CD14-positive monocyte (primary cell): ENCODE results near the gene ZNF544. TPM values are rescaled to one million over a fixed set of nuclear protein-coding genes. Genes with fewer than 3 reads are reported as not detected.

Experiments used
- DNase-seq, 3 donors: peaks; one replicate each; pipeline ENCODE4 v3.0.0-alpha.2; 2011 to 2022
- H2AFZ ChIP-seq: 2 replicates; pipeline ENCODE4 v1.6.0; 2012; ENCODE audit warnings: mild to moderate bottlenecking, low read depth, low read length, inconsistent platforms; ENCODE audit not compliant: insufficient read depth, poor library complexity, severe bottlenecking
- H3K27ac ChIP-seq, 2 donors: 1 replicate in 1 of 2; 2 replicates in 1 of 2; pipeline ENCODE4 v1.5.1; 2012 to 2013; ENCODE audit warnings: low read length in 2 of 2, control low read depth in 1 of 2, inconsistent platforms in 1 of 2, low read depth in 1 of 2, mild to moderate bottlenecking in 1 of 2
- H3K27me3 ChIP-seq, 2 donors: one replicate each; pipeline versions ENCODE4 v1.6.0 to v1.6.1; 2011 to 2013; ENCODE audit warnings: low read length in 2 of 2; ENCODE audit not compliant: control insufficient read depth in 2 of 2, insufficient read depth in 2 of 2
- H3K36me3 ChIP-seq, 2 donors: replicated peaks in 1 of 2; 1 replicate in 1 of 2; 2 replicates in 1 of 2; pipeline versions ENCODE4 v1.5.1 to v1.6.1; 2012 to 2013; ENCODE audit warnings: low read length in 2 of 2, control low read depth in 1 of 2, inconsistent platforms in 1 of 2, mild to moderate bottlenecking in 1 of 2; ENCODE audit not compliant: insufficient read depth in 2 of 2, control insufficient read depth in 1 of 2
- H3K4me1 ChIP-seq, 2 donors: 1 replicate in 1 of 2; 2 replicates in 1 of 2; pipeline versions ENCODE4 v1.5.1 to v1.6.1; 2012 to 2013; ENCODE audit warnings: low read length in 2 of 2, control low read depth in 1 of 2, inconsistent platforms in 1 of 2, mild to moderate bottlenecking in 1 of 2, moderate library complexity in 1 of 2; ENCODE audit not compliant: insufficient read depth in 2 of 2, control insufficient read depth in 1 of 2
- H3K4me2 ChIP-seq: replicated peaks from 2 replicates; pipeline ENCODE3; 2012; ENCODE audit warnings: low read length, moderate library complexity, mild to moderate bottlenecking; ENCODE audit not compliant: poor library complexity, severe bottlenecking; ENCODE audit errors: extremely low read depth
- H3K4me3 ChIP-seq, 3 experiments: fragments of 200-600 bp in 1 of 3; sonication (generic) in 1 of 3; replicated peaks in 1 of 3; 1 replicate in 2 of 3; 2 replicates in 1 of 3; pipeline ENCODE4 v1.5.1; 2011 to 2013; ENCODE audit warnings: low read length in 3 of 3, mild to moderate bottlenecking in 3 of 3, control low read depth in 2 of 3, low read depth in 2 of 3, inconsistent platforms in 1 of 3, moderate library complexity in 1 of 3
- H3K79me2 ChIP-seq: 2 replicates; pipeline ENCODE4 v1.6.0; 2012; ENCODE audit warnings: mild to moderate bottlenecking, control low read depth, inconsistent platforms, low read length, moderate library complexity; ENCODE audit not compliant: insufficient read depth
- H3K9ac ChIP-seq: 2 replicates; pipeline ENCODE4 v1.6.0; 2017; ENCODE audit warnings: low read length, mild to moderate bottlenecking; ENCODE audit not compliant: insufficient read depth, poor library complexity, severe bottlenecking
- H3K9me3 ChIP-seq, 2 donors: replicated peaks in 1 of 2; 1 replicate in 1 of 2; 2 replicates in 1 of 2; pipeline versions ENCODE4 v1.5.1 to v1.6.1; 2012 to 2013; ENCODE audit warnings: low read length in 2 of 2, control low read depth in 1 of 2; ENCODE audit not compliant: control insufficient read depth in 1 of 2, insufficient read depth in 1 of 2
- H4K20me1 ChIP-seq: 2 replicates; pipeline ENCODE4 v1.6.0; 2012; ENCODE audit warnings: mild to moderate bottlenecking, low read length, control low read depth, moderate library complexity; ENCODE audit not compliant: insufficient read depth
- H3K27ac Mint-ChIP-seq, 7 donors: one replicate each; pipeline ENCODE4 v1.8.0; 2020; ENCODE audit warnings: mild to moderate bottlenecking in 7 of 7, mixed read lengths in 7 of 7, moderate library complexity in 6 of 7, inconsistent platforms in 2 of 7
- H3K27me3 Mint-ChIP-seq, 3 donors: one replicate each; pipeline ENCODE4 v1.8.0; 2021 to 2022; ENCODE audit warnings: low read depth in 3 of 3, mild to moderate bottlenecking in 3 of 3, mixed read lengths in 3 of 3, moderate library complexity in 3 of 3, inconsistent platforms in 1 of 3
- H3K36me3 Mint-ChIP-seq, 2 donors: one replicate each; pipeline ENCODE4 v1.8.0; 2020; ENCODE audit warnings: mixed read lengths in 2 of 2, inconsistent platforms in 1 of 2, mild to moderate bottlenecking in 1 of 2
- H3K4me1 Mint-ChIP-seq: one replicate; pipeline ENCODE4 v1.8.0; 2020; ENCODE audit warnings: mild to moderate bottlenecking, mixed read lengths
- H3K4me3 Mint-ChIP-seq, 2 donors: one replicate each; pipeline ENCODE4 v1.8.0; 2020; ENCODE audit warnings: mild to moderate bottlenecking in 2 of 2, mixed read lengths in 2 of 2, moderate library complexity in 1 of 2
- H3K9me3 Mint-ChIP-seq, 7 donors: one replicate each; pipeline ENCODE4 v1.8.0; 2020 to 2022; ENCODE audit warnings: mixed read lengths in 7 of 7, mild to moderate bottlenecking in 6 of 7, moderate library complexity in 6 of 7, inconsistent platforms in 2 of 7
- CTCF ChIP-seq: fragments of 200-600 bp; IDR thresholded peaks from one replicate; pipeline ENCODE4 v1.8.0; 2022; ENCODE audit warnings: antibody characterized with exemption, mild to moderate bottlenecking
- WGBS: methylation state at CpG from one replicate; pipeline ENCODE4 v1.1.5; 2013; ENCODE audit warnings: missing lambda C conversion rate; ENCODE audit not compliant: insufficient coverage; 5-methylcytosine and 5-hydroxymethylcytosine counted together
- intact Hi-C, 2 donors: fragments of 100-400 bp; cut with micrococcal nuclease; formaldehyde crosslinking; loops; one replicate each; pipeline versions ENCODE4 v1.15.0 to v1.15.1; 2023
- polyA plus RNA-seq, 3 donors: library from polyadenylated mRNA; depleted of rRNA in 1 of 3; unstranded in 2 of 3; stranded (reverse) in 1 of 3; fragments of 300-500 nt in 2 of 3; fragments of >200 nt in 1 of 3; fragmentation: Illumina TruSeq in 2 of 3; gene quantifications; 1 replicate in 2 of 3; 2 replicates in 1 of 3; pipeline ENCODE4 v1.2.3, GENCODE V29; 2012 to 2021

ZNF544 gene
- polyA plus RNA-seq, 3 donors = 1.5 to 7.9 (median 2.2) TPM

- DNase-seq = no peak
- H3K27ac Mint-ChIP-seq = no peak overlapping the region
- no peak overlapping the region for H3K4me3 Mint-ChIP-seq
- H3K27me3 ChIP-seq = no peaks in the 10 kb centered on the region
- H3K36me3 Mint-ChIP-seq = peaks cover 69 to 91% of the 10 kb centered on the region in 2 donors
- no peaks in the 10 kb centered on the region for H3K4me1 Mint-ChIP-seq
- no peaks in the 10 kb centered on the region for H4K20me1 ChIP-seq
- peaks cover 30 to 99% of the 10 kb centered on the region in 2 donors for H3K36me3 ChIP-seq
- H3K79me2 ChIP-seq = peaks cover 4% of the 10 kb centered on the region
- 62% methylated on average over 49 of the region's 49 CpGs for WGBS
- H3K9me3 Mint-ChIP-seq = peaks cover 84 to 100% (median 100%) of the 10 kb centered on the region in 7 donors
- H3K27me3 Mint-ChIP-seq = peaks cover 0 to 2% (median 0%) of the 10 kb centered on the region in 3 donors
- peaks cover 94 to 100% of the 10 kb centered on the region in 2 donors for H3K9me3 ChIP-seq
- peak overlapping the region in 1 of 3 experiments; percentile 47 for H3K4me3 ChIP-seq
- no peak overlapping the region for H3K9ac ChIP-seq
- no peak overlapping the region for H2AFZ ChIP-seq
- H3K27ac ChIP-seq = no peak overlapping the region
- intact Hi-C loops = loop anchor here in 1 of 2 donors (10.0 kb wide), 1 partner anchor 51 kb away; no protein-coding TSS in a partner anchor
- H3K4me2 ChIP-seq = no peak overlapping the region
- no peaks in the 10 kb centered on the region for H3K4me1 ChIP-seq
- no peak for TF ChIP-seq CTCF
Observed at GRCh38 chr19:58203814-58204475, 24.8 kb upstream of the ZNF544 start.

DNA sequence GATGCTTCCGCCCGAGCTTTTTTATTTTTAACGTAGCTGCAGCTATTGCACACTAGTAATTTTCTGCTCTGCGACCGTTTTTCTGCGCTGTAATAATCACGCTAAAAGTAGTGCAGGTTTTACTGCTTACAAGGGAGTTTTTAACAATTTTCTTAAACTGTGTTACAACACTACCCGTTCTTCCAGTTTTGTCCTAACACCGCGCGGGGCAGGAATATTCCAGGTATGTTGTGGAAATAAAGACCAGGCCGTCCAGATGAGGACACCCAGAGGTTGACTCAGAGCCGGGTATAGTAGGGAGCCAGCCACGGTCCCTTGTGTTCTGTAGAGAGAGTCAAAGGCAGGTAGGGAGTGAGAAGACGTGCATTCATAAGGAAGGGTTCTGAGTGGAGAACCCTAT is 24.1 kb upstream of the ZNF544 start:
- no peak overlapping the region for H3K4me3 Mint-ChIP-seq
- no peak overlapping the region for H3K9ac ChIP-seq
- intact Hi-C loops = loop anchor here in 1 of 2 donors (10.0 kb wide), 1 partner anchor 50 kb away; no protein-coding TSS in a partner anchor
- no peaks in the 10 kb centered on the region for H4K20me1 ChIP-seq
- no peak for TF ChIP-seq CTCF
- H3K79me2 ChIP-seq = peaks cover 4% of the 10 kb centered on the region
- H3K27ac ChIP-seq = no peak overlapping the region
- H3K9me3 ChIP-seq = peaks cover 94 to 100% of the 10 kb centered on the region in 2 donors
- peaks cover 75 to 92% of the 10 kb centered on the region in 2 donors for H3K36me3 Mint-ChIP-seq
- WGBS = 83% methylated on average over 8 of the region's 15 CpGs
- H3K4me1 Mint-ChIP-seq = no peaks in the 10 kb centered on the region
- no peaks in the 10 kb centered on the region for H3K27me3 ChIP-seq
- no peak overlapping the region for H2AFZ ChIP-seq
- no peaks in the 10 kb centered on the region for H3K4me1 ChIP-seq
- peak overlapping the region in 1 of 3 experiments; percentile 47 for H3K4me3 ChIP-seq
- H3K9me3 Mint-ChIP-seq = peaks cover 88 to 100% (median 100%) of the 10 kb centered on the region in 7 donors
- no peak overlapping the region for H3K27ac Mint-ChIP-seq
- no peak for DNase-seq
- no peak overlapping the region for H3K4me2 ChIP-seq
- H3K27me3 Mint-ChIP-seq = no peaks in the 10 kb centered on the region
- H3K36me3 ChIP-seq = peaks cover 36 to 99% of the 10 kb centered on the region in 2 donors
